Measurements from ENCODE around the gene PRPF6. TPM values are rescaled to one million over a fixed set of nuclear protein-coding genes. Genes with fewer than 3 reads are reported as not detected.

Gene PRPF6
- total and polyA plus RNA-seq, 2 of the 13 experiments (the other 11 are each of a cell fraction or from before 2014, with no cell fraction given): 63.7 to 101 TPM

- TF ChIP-seq, protein P1, sequence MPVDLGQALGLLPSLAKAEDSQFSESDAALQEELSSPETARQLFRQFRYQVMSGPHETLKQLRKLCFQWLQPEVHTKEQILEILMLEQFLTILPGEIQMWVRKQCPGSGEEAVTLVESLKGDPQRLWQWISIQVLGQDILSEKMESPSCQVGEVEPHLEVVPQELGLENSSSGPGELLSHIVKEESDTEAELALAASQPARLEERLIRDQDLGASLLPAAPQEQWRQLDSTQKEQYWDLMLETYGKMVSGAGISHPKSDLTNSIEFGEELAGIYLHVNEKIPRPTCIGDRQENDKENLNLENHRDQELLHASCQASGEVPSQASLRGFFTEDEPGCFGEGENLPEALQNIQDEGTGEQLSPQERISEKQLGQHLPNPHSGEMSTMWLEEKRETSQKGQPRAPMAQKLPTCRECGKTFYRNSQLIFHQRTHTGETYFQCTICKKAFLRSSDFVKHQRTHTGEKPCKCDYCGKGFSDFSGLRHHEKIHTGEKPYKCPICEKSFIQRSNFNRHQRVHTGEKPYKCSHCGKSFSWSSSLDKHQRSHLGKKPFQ (CRISPR knock-in tag; IDR thresholded peaks at IDR 0.05; ENCODE audit: insufficient replicate concordance): peak; percentile 84
- TF ChIP-seq ZNF513 (CRISPR knock-in tag; conservative IDR thresholded peaks at IDR 0.05) (no peak), HMG20A (CRISPR knock-in tag; IDR thresholded peaks at IDR 0.05; ENCODE audit: borderline replicate concordance) (no peak; the same call in 1 of the 2 replicates), NAIF1 (CRISPR knock-in tag; IDR thresholded peaks at IDR 0.05; ENCODE audit: borderline replicate concordance) (no peak), ZNF580 (CRISPR knock-in tag; IDR thresholded peaks at IDR 0.05; ENCODE audit: borderline replicate concordance, low read depth) (peak; percentile 87; the same call in 1 of the 2 replicates), NR2C2 (CRISPR knock-in tag; IDR thresholded peaks at IDR 0.05; ENCODE audit: borderline replicate concordance) (no peak), ZNF251 (CRISPR knock-in tag; IDR thresholded peaks at IDR 0.05) (peak; percentile 85), ZBTB21 (CRISPR knock-in tag; IDR thresholded peaks at IDR 0.05) (peak; percentile 27; the same call in 1 of the 2 replicates), FOXA1 (IDR thresholded peaks at IDR 0.05) (no peak), FOXA1 (CRISPR knock-in tag; IDR thresholded peaks at IDR 0.05) (peak; percentile 20; the same call in 1 of the 2 replicates), THYN1 (CRISPR knock-in tag; IDR thresholded peaks at IDR 0.05; ENCODE audit: borderline replicate concordance, low read depth) (no peak), ZFP41 (CRISPR knock-in tag; IDR thresholded peaks at IDR 0.05; ENCODE audit: borderline replicate concordance) (no peak; the same call in 1 of the 2 replicates), MAX (IDR thresholded peaks at IDR 0.05) (peak; percentile 75), MIXL1 (CRISPR knock-in tag; IDR thresholded peaks at IDR 0.05) (0 out of 2 replicates have a peak, but pooled peaks have one; percentile 17), PCBP2 (optimal IDR thresholded peaks at IDR 0.05; ENCODE audit: low read depth, low read length, poor library complexity, severe bottlenecking) (no peak), THAP11 (CRISPR knock-in tag; IDR thresholded peaks at IDR 0.05) (no peak; the same call in 1 of the 2 replicates), HDAC2 (CRISPR knock-in tag; IDR thresholded peaks at IDR 0.05) (peak; percentile 47; the same call in 1 of the 2 replicates), ATM (IDR thresholded peaks at IDR 0.05; ENCODE audit: borderline replicate concordance) (no peak), RARA (CRISPR knock-in tag; IDR thresholded peaks at IDR 0.05) (peak; percentile 66), ZBTB49 (CRISPR knock-in tag; IDR thresholded peaks at IDR 0.05; ENCODE audit: borderline replicate concordance) (peak; percentile 44; the same call in 1 of the 2 replicates), KLF6 (CRISPR knock-in tag; IDR thresholded peaks at IDR 0.05) (no peak), KLF13 (CRISPR knock-in tag; IDR thresholded peaks at IDR 0.05) (no peak), CERS6 (CRISPR knock-in tag; IDR thresholded peaks at IDR 0.05) (no peak), ZNF143 (CRISPR knock-in tag; IDR thresholded peaks at IDR 0.05) (peak; percentile 44; the same call in 1 of the 2 replicates)
Observed at GRCh38 chr20:64035933-64036345, 55.0 kb downstream of the PRPF6 start, which contains the start of gene C20orf204 (continued).

Data from HepG2 (cell line).